AG20443 (cell line): ENCODE measurements around the gene KCNA10.
A peak's percentile ranks its signal among the peaks of the same experiment; 100 is the strongest.

ENCODE experiments used
- DNase-seq: peaks from one replicate; pipeline ENCODE4 v3.0.0; 2012; ENCODE audit warnings: low spot score, mixed read lengths

The KCNA10 gene

DNA sequence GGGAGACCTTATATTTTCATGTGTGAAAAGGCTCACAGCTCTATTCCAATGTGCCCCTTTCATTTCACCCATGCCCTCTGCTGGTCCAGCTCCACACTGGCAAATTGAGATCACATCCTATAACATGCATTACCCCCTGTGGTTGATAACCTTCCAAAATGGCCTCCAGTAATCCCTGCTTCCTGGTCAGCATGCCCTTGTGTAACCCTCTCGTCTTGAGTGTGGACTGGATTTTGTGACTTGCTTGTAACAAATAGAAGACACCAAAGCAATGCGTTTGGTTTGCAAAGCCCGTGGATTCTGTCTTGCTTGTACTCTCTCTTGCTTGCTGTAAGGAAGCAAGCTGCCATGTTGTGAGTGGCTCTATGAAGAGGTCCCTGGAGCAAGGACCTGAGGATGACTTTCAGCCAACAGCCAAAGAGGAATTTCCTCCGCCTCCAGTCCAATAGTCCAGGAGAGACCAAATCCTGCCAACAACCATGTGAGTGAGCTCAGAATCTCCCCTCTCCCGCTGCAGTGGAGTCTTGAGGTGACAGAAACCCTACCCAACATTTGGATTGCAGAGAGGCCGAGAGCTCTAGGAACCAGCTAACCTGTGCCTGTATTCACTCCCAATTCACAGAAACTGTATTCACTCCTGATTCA, 17.4 kb downstream of the KCNA10 start:
- DNase-seq, result no peak

DNA sequence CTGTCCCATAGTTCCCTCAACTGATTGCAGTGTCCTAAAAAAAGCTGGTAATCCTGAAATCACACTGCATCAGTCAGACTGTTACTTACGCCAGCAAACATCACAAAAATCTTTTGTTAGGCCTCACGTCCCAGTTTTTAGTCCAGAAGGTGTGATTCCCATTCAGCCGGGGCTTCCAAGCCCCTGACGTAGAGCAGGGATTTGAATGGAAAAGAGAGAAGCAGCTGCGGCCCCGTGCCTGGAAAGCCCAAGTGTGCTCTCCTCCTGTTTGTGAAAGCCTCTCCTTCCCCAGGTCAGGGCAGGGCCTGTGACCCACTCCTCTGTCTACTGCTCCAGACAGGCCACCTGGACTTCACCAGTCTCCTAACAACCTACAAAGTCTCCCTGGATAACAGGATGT, 20.7 kb downstream of the KCNA10 start:
- no peak for DNase-seq

DNA sequence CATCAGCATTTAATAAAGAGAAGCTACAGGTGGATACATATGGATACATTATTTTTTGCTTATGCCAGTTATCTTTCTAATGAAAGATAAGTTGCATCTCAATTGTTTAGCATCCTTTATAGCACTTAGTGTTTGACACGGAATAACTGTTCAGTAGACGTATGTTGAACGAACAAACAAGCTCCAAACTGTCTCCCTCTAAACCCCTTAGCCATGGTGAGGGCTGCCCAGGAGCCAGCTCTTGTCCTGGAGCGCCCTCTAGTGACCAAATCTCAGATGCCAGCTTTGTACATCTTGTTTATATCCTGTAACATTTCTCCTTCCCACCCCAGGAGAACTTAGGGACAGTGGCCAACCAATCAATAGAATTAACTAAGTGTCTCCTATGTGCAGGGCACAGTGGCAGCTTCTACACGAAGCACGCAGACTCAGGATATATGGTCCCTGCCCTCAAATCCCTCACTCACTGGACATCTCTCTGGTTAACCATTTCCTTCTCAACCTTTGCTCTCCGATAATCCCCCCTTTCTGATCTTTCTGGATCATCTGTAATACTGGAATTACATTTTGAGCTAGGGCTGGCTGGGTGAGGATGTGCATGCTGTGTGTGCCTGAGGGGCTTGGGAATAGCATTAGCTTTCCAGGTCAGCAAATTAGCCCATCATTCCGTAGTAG, 22.9 kb downstream of the KCNA10 start:
- peak; percentile 91 for DNase-seq

DNA sequence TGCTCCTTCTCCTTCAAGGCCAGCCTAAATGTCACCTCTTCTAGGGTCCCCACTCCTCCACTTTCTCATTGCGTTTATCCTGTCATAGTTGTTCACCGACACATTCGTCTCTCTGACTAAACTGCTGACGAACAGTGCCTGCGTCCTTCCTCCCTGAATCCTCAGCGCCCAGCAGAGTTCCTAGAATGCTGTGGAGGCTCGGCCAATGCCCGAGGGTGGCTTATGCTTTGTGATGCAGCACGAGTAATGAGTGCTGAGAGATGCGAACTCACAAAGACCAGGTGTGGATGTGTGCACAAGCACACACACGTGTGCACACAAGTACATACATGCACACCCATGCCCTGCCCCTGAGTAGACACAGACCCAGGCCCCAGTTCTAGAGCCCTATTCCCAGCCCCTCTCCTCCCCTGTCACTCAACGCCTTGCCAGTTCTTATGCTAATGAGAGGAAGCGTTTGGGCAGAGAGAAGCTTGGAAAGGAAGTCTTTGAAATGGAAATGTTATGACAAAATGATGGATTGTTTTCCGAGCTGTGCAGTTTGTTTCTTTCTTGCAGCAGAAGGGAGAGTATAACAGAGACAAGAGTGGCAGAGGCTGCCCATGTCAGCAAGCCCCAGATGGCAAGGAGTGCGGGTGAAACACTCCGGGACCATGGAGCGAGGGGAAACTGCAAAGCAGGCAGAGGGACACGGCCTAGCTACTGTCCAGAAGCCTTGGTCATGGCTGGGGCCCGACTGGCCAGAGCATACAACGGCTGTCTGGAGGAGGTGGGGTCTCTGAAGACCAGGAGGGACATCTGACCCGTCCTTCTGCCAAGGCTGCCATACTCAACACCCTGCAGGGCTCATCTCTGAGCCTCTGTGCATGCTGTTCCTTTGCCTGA, 24.2 kb downstream of the KCNA10 start:
- DNase-seq, result no peak

DNA sequence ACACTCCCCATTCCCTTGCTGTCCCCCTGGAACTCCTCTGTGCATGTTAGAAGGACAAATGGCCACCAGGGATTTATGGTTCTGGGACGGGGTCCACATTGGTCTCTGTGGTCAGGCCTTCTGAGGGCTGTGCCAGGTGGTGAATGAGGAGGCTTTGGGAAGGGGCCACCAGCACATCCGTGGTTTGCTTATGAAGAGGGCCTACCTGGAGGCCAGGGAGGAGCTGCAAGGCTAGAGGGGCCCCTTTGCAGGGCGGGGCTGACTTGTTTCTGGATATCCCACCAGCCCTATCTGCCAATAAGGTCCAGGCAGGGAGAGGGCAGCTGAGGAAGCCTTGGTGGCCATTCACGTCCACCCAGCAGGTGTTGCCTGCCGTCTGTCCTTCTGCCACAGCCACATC, 24.9 kb downstream of the KCNA10 start:
- no peak for DNase-seq

DNA sequence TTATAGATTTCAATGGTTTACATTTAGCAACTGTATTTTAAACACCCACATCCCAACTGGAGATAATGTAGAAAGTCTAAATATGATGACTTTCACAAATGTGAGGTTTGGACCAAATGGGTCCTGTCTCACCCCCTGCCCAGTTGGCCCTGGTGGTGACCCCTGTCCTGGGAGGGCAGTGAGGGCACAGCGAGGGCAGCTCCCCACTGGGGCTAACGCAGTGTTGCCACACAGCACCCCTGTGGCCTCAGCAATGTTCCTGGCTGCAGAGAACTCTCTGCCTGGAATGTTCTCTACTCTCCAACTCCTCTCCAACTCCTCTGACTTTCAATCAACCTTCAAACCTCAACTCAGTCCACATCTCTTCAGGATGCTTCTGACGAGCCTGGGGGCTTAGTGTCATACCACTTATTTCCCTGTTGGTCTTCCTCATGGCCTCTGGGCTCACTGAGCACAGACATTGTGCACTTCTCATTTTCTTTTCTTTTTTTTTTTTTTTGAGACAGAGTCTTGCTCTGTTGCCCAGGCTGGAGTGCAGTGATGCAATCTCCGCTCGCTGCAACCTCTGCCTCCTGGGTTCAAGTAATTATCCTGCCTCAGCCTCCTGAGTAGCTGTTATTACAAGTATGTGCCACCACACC, 25.8 kb downstream of the KCNA10 start:
- no peak for DNase-seq

DNA sequence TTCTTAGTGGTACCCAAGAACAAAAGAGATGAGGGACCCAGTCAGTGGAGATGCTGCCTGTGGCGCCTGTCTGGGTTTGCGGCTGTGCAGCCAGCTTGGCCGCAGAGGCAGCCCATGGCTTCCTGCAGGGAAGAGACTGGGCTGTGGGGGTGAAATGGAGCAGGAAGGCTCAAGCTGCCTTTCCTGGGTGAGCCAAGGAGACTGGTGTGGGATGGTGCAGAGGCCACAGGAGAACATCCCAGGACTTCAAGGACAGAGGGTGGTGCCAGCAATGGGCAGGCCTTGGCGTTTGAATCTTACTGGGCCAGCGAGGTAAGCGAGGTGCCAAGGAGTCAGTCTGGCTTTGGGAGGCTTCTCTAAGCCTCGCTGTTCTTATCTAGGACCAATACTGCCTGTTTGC, 26.4 kb downstream of the KCNA10 start:
- DNase-seq, result no peak

DNA sequence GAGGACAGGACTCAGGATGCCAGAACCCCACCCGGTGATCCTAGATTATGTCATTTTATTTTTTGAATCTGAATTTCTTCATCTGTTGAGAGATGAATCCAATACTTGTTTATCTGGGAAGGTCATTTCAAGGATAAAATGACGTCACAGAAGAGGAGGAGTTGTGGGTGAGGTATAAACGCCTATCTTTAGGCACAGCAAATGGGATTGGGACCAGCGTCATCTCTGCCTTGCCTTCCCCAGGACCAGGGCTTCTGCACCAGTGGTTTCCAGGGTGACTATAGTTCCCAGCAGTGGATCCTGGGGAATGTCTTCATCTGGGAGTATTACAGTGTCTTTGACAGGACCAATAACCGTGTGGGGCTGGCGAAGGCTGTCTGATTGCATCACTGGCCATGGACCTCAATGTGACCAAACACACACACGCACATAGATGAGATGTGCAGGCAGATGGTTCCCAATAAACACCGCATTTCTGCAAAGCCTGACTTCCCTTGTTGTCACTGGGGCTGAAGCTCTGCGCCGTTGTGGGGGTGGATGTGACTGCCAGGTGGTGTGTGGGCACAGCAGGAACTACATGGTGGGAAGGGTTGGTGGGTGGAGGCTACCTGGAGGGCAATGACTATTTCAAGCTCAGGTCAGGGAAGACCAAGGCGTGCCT, 28.1 kb downstream of the KCNA10 start:
- no peak for DNase-seq

DNA sequence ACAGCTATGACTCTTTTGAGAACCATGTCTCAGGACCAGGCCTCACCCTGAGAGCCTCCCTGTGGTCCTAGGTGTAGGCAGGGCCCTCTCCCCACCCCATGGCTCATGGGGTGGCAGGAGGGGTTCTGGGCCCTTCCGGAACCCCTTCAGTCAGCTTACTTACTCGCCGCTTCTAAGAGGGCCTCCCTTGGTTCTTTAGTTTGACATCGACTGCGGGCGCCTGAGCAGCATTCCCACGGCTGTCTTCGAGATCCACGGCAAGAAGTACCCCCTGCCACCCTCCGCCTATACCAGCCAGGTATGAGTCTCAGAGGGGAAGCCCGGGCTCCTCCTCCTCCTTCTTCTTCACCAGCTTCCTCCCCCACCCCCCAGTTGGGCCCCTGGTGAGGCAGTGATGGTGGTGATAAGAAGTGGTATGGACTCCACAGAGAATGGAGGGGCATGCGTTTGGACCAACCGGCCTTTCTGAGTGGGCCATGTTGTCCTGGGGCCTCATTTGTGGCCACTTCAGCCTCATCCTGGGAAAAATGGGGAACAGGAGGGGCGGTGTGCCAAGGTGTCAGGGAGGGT, 28.9 kb downstream of the KCNA10 start:
- no peak for DNase-seq

DNA sequence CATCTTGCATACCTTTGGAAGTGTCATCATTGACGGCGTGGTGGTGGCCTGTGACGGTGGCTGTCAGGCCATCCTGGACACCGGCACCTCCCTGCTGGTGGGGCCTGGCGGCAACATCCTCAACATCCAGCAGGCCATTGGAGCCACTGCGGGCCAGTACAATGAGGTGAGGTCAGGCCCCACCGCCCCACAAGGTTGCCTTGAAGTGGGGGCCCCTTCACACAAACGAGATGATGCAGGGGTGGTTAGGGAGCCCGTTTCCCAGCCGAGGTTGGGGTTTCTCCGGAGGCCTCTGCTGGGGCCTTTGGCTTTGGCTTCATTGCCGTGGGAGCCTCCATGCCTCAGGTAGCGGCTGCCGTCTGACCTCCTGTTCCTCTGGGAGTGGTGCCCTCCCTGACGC, 29.6 kb downstream of the KCNA10 start:
- DNase-seq, result no peak

DNA sequence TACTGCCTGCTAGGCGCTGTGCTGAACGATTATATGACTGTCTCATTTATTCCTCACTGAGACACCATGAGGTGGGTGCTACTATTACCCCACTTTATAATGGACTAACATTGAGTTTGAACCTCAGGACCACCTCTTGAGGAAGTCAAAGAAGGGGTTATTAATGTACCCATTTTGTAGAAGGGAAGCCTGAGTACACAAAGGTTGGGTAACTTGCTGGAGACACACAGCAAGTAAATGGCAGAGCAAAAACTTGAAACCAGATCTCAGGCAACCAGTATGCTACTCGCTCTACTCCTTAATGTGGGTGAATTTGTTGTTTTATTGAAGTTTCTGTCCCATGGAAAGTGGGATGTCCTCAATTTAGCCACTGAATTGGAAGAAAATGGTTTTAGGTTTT, 30.1 kb downstream of the KCNA10 start:
- DNase-seq, result no peak

DNA sequence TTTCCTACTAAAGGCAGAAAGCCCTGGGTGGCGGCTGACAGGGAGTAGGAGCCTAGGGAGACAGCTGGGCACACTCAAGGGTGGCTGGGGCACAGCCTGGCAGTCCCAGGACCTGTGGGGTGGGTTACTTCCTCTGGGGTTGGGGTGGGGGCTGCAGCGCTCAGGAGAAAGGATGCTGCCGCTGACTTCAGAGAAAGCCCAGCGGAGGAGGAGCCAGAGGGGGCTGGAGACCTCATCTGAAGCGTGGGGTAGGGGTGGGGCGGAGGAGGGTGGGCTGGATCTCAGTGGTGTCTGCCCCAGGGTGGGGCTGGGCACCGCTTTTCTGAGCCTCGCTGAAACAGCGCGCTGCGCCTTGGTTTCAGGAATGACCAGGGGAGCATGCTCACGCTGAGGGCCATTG, 30.8 kb downstream of the KCNA10 start:
- DNase-seq, result no peak

DNA sequence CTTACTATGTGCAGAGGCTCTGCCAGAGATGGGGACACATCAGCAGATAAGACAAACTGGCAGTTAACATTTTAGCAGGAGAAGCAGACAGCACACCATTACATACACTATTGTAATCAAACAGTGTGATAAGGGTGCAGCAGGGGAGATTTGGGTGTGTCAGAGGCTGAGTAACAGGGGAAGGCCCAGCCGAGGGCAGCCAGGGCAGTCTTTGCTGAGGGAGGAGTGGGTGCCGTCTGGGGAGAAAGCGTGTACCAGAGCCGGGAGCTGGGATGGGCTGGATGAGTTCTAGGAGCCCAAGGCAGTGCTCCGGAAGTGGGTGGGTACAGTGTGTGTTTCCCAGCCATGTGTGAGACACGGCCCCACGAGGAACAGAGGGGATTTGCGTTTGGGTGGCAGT, 31.2 kb downstream of the KCNA10 start:
- no peak for DNase-seq

DNA sequence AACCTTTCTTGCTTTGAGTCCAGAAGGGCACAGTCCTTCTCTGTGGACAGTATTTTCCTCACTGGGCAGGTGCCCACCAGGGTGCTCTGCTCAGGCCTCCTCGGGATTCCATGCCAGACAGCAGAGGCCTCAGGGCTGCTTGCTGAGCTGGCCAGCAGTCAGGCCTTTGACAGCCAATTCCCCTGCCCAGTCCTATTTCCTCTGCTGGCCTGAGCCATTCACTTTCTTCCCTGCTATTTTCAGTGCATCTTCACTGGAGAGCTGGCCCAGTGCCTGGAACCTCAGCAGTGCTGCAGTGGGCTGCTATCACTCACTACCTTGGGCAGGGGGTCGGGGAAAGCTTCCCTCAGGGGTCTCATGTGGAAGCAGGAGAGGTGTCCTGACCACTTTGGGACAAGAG, 33.2 kb downstream of the KCNA10 start:
- no peak for DNase-seq

DNA sequence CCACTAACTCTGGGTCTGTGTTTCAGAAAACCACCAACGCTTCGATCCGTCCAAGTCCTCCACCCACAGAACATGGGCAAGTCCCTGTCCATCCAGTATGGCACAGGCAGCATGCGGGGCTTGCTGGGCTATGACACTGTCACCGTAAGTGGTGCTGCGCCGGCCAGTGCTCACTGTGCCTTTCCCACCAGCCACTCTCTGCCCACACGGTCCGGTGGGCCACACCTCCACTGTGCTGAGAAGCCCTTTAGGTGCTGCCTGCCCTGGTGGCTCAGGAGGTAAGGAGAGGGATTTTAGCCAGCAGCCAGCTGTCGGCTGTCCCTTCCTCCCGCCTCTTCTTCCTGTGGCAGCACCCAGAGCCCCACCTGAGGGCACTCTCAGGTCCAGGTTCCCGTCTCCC, 34.2 kb downstream of the KCNA10 start:
- DNase-seq, result no peak

DNA sequence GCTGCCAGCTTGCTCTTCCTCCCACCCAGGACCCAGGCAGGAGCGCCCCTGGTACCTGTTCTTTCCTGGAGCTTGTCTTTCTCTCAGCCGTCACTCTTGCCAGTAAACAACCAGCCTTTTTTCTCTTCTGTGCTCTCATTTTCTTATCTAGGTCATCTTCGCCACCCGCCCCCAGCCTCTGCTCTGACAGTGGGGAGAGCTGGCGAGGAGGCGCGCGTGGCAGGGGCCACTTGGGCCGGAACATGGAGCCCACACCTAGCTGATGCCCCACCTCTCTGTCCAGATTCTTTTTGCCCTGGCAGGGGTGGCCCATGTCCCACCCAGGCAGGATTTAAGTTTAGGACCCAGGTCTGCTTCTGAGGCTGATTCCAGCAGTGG, 35.7 kb downstream of the KCNA10 start:
- DNase-seq, result no peak

DNA sequence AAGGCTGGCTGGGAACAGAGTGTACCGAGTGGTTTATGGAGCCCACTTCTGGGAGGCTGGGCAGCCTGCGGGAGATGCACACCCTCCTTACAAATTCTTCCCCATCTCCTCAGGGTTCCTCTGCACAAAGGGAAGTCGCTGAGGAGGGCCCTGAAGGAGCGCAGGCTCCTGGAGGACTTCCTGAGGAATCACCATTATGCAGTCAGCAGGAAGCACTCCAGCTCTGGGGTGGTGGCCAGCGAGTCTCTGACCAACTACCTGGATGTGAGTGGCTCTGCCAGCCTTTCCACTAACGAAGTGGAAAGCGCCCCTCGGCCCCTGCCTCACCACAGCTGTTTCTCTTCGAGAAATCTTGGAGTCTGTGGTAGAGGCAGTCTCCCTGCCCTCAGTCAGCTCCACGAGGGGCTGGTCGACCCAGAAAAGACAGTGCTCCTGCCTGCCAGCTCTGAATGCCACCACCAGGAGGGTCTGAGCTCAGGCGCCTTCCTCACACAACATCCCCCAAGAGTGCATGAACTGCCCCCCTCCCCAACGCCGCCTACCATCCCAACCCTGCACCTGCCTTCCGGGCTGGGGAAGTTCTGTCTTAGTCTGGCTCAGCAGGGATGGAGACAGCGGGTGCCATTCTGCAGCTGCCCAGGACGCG, 36.2 kb downstream of the KCNA10 start:
- DNase-seq, result no peak

DNA sequence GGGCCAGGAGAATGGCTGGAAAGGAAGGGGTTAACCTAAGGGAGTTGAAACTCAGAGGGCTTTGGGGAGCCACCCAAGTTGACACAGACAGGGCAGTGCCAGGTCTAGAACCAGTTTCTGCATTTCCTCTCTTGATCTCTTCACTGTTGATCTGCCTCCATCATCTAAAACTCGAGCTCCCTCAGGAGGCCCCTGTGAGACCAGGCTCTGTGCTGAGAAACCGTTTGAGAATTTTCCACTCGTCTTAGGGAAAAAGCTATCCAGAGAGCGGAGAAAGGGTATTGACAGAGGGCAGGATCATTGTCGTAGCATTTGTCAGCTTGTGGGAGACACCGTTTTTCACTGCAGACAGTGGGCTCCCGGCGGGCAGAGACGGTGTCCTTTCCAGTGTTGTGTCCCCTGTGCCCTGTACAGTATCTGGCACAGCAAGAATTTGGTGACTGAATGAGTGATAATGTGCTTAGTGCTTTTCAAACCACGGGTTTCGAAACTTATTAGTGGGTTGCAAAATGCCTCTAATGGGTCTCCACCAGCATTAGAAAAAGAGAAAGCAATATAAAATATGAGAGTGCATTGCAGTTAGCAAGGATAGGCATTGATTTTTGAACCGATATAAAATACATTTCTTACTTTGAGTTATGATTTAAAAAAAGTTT, 36.9 kb downstream of the KCNA10 start:
- DNase-seq, result no peak

DNA sequence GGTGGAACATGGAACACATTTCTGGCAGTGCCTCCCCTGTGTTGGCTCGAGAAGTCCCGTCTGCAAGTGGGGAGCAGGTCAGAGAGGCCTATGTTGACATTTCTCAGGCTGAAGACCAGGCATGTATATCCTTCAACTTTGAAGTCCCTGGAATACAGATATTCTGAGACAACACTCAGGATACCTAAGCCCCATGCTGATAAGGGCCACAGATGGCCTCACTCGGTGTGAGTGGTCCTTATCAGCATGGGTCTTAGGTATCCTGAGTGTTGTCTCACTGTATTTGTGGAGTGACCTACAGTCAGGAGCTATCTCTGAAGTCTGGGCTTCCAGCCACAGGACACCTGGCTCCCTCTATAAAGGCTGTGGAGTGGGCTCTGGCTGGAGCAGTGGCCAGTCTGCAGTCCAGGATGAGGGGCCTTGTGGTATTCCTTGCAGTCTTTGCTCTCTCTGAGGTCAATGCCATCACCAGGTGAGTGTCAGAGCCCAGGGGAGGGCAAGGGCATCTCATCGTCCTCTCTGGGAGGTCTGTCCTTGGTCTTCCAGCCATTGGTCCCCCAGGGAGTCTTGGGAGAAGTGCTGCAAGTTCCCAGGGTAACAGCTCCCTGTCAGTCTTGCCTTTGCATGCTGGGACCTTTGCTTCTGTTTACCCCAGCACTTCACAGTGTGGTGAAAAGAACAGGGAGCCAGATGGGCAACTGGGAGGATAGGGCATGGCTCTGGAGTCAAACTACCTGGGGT, 38.4 kb downstream of the KCNA10 start:
- DNase-seq, result no peak

DNA sequence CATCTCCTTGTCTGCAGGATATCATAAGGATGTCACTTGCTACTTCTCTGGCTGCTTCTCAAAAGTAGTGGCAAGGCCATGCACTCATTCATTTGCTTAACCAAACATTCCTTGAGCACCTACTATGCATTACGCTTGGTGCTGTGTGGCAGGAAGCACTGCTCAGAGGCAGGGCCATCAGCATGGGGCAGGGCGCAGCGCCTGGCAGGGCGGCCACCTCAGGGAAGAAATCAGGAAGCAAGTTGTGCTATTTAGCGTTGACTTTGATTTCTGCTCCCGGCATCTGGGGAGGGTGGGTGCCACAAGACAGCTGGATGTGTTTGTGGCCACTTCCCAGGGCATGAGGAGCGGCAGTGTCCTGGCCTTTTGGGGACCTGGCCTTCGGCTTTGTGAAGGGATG, 40.1 kb downstream of the KCNA10 start:
- no peak for DNase-seq
